22Rv1 (cell line): ENCODE results near the gene RPS19.
"Not testable (repeated sequence)": the region's sequence is repeated elsewhere in the genome, so short reads cannot be mapped to it uniquely, and the experiment has no call there.

Experiments used
- H3K27ac ChIP-seq: fragments of 450-650 bp; 2 replicates; pipeline ENCODE4 v1.5.1; 2017
- CTCF ChIP-seq: fragments of 450-650 bp; IDR thresholded peaks from 2 replicates; pipeline ENCODE4 v1.5.1; 2017; ENCODE audit warnings: mild to moderate bottlenecking
- ZFX ChIP-seq: fragments of 450-650 bp; IDR thresholded peaks from 2 replicates; pipeline ENCODE4 v1.6.1; 2017; ENCODE audit warnings: antibody characterized with exemption, borderline replicate concordance

The RPS19 gene

GRCh38 chr19:41911889-41912731, 52.1 kb downstream of the RPS19 start:
- H3K27ac ChIP-seq = no peak overlapping the region
- no peak for TF ChIP-seq ZFX
- TF ChIP-seq CTCF = no peak

GRCh38 chr19:41912899-41913537, 53.0 kb downstream of the RPS19 start:
- no peak overlapping the region for H3K27ac ChIP-seq
- TF ChIP-seq ZFX (no peak), CTCF (no peak)

- TF ChIP-seq ZFX (no peak), CTCF (no peak)
- H3K27ac ChIP-seq = no peak overlapping the region
These were observed 53.7 kb downstream of the RPS19 start for GRCh38 chr19:41913538-41914423.

GRCh38 chr19:41914424-41914834, 54.4 kb downstream of the RPS19 start:
- H3K27ac ChIP-seq = not testable (repeated sequence)

GRCh38 chr19:41915021-41915775, 55.1 kb downstream of the RPS19 start:
- TF ChIP-seq ZFX (no peak), CTCF (no peak)
- no peak overlapping the region for H3K27ac ChIP-seq

- TF ChIP-seq CTCF = no peak
- no peak for TF ChIP-seq ZFX
- no peak overlapping the region for H3K27ac ChIP-seq
These were observed 55.8 kb downstream of the RPS19 start for GRCh38 chr19:41915776-41916414.

GRCh38 chr19:41917676-41918075, 57.6 kb downstream of the RPS19 start:
- TF ChIP-seq ZFX (no peak), CTCF (no peak)
- no peak overlapping the region for H3K27ac ChIP-seq
